Raji (cell line): ENCODE measurements around the gene RPL22.
A peak's percentile ranks its signal among the peaks of the same experiment; 100 is the strongest.

Experiments
- POLR2A ChIP-seq: IDR thresholded peaks from 2 replicates; pipeline ENCODE4 v1.6.1; 2011; ENCODE audit warnings: low read depth, low read length, control low read depth; ENCODE audit not compliant: insufficient read depth

RPL22 gene

GRCh38 chr1:6211731-6212130 lies 12.3 kb upstream of the RPL22 start:
- no peak for TF ChIP-seq POLR2A

GRCh38 chr1:6210591-6211355 lies 11.4 kb upstream of the RPL22 start:
- no peak for TF ChIP-seq POLR2A

- no peak for TF ChIP-seq POLR2A
These were observed 10.5 kb upstream of the RPL22 start for GRCh38 chr1:6209661-6210580.

- TF ChIP-seq POLR2A, result no peak
These were observed 9.6 kb upstream of the RPL22 start for GRCh38 chr1:6208723-6209660.

- TF ChIP-seq POLR2A, result no peak
These were observed 8.5 kb upstream of the RPL22 start for GRCh38 chr1:6207921-6208320.

- no peak for TF ChIP-seq POLR2A
These were observed 7.9 kb upstream of the RPL22 start for GRCh38 chr1:6207075-6207885.

- no peak for TF ChIP-seq POLR2A
These were observed 7.1 kb upstream of the RPL22 start for GRCh38 chr1:6206520-6206855.

GRCh38 chr1:6205849-6206519 lies 6.6 kb upstream of the RPL22 start, which contains the start of gene RNF207:
RNF207 (plus strand) TSS chr1:6206119; CDS start chr1:6206536, 417 bp downstream.
- TF ChIP-seq POLR2A, result no peak

GRCh38 chr1:6202256-6202655 lies 2.9 kb upstream of the RPL22 start:
- TF ChIP-seq POLR2A, result no peak

GRCh38 chr1:6200188-6200809 lies 904 bp upstream of the RPL22 start:
- TF ChIP-seq POLR2A, result 0 out of 2 replicates have a peak, but pooled peaks have one; percentile 1

GRCh38 chr1:6198646-6199297 lies 623 bp downstream of the RPL22 start:
- TF ChIP-seq POLR2A, result no peak

- no peak for TF ChIP-seq POLR2A
These were observed 1.5 kb downstream of the RPL22 start for GRCh38 chr1:6197746-6198427.
